22Rv1 (cell line): ENCODE results near the gene BEAN1.

Experiments
- H3K27ac ChIP-seq: fragments of 450-650 bp; 2 replicates; pipeline ENCODE4 v1.5.1; 2017
- CTCF ChIP-seq: fragments of 450-650 bp; IDR thresholded peaks from 2 replicates; pipeline ENCODE4 v1.5.1; 2017; ENCODE audit warnings: mild to moderate bottlenecking
- ZFX ChIP-seq: fragments of 450-650 bp; IDR thresholded peaks from 2 replicates; pipeline ENCODE4 v1.6.1; 2017; ENCODE audit warnings: antibody characterized with exemption, borderline replicate concordance

BEAN1 gene

GRCh38 chr16:66388350-66389139 is 38.5 kb upstream of the BEAN1 start:
- no peak for TF ChIP-seq CTCF
- TF ChIP-seq ZFX = no peak
- H3K27ac ChIP-seq = no peak overlapping the region

- H3K27ac ChIP-seq = no peak overlapping the region
- TF ChIP-seq ZFX (no peak), CTCF (no peak)
These were observed 37.6 kb upstream of the BEAN1 start for GRCh38 chr16:66389256-66390176.

- no peak overlapping the region for H3K27ac ChIP-seq
These were observed 36.6 kb upstream of the BEAN1 start for GRCh38 chr16:66390346-66391108.

GRCh38 chr16:66391726-66392670 is 35.1 kb upstream of the BEAN1 start:
- TF ChIP-seq ZFX = no peak

More at GRCh38 chr16:66390346-66391108, 36.6 kb upstream of the BEAN1 start:
- TF ChIP-seq CTCF (no peak), ZFX (no peak)

GRCh38 chr16:66395806-66396555 is 31.1 kb upstream of the BEAN1 start:
- TF ChIP-seq ZFX (no peak), CTCF (no peak)

More at GRCh38 chr16:66391726-66392670, 35.1 kb upstream of the BEAN1 start:
- no peak overlapping the region for H3K27ac ChIP-seq

GRCh38 chr16:66397736-66398433 is 29.2 kb upstream of the BEAN1 start:
- no peak overlapping the region for H3K27ac ChIP-seq
- TF ChIP-seq CTCF (no peak), ZFX (no peak)

More at GRCh38 chr16:66395806-66396555, 31.1 kb upstream of the BEAN1 start:
- H3K27ac ChIP-seq = no peak overlapping the region
